Iris pigment epithelial cell (primary cell): ENCODE results near the gene FAM117A.
"Not testable (repeated sequence)": the region's sequence is repeated elsewhere in the genome, so short reads cannot be mapped to it uniquely, and the experiment has no call there.

Experiments
- DNase-seq: peaks from one replicate; pipeline ENCODE4 v3.0.0-alpha.2; 2011; ENCODE audit warnings: low read depth

FAM117A gene

GRCh38 chr17:49739641-49740271, 24.2 kb downstream of the FAM117A start:
- peak; percentile 89 for DNase-seq

- no peak for DNase-seq
Observed at GRCh38 chr17:49738456-49739163, 25.3 kb downstream of the FAM117A start.

GRCh38 chr17:49734515-49735490, 29.1 kb downstream of the FAM117A start:
- DNase-seq = no peak

DNA sequence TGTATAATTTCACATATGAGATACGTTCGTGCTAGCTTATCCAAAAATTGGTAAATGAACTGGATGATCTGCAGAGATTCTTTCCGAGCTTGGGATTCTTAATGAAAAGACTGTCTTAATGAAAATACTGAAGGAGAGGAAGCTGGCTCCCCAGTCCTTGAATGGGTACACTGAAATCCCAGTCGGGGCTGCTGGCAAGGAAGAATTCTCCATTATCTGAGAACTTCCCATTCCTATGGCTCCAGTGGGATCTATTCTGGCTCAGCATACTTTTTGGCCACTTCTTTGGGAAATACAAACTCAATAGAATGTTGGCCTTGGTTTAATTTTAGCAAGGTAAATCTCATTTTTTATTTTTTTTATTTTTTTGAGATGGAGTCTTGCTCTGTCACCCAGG, 32.5 kb downstream of the FAM117A start:
- DNase-seq = no peak

DNA sequence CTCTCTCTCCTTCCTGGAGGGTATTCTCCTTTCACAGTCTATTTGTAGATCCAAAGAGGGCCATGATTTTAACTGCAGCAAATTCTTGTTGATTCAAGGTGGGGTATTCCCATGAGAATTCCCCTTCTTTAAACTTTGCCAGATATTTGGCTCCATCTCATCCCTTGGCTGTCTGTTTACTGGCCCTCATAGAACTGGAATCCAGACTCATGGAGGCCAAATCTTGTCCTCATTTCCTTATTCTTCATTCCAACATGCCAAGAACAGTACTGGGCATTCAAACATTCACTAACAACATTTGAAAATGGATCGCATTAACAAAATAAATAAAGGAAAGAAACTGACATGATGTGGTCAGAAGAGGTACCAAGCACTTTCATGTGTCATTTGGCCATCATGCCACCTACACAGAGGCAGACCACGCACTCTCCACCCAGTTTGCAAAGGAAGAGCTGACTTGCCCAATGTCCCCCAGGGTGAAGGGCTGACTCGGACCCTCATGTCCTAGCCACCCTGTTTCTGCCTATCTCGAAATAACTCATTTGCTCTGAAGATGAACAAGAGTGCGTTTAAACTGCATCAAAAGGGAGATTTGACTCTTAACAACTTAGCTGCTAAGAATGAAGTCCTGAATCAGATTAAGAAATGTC, 33.0 kb downstream of the FAM117A start:
- DNase-seq = no peak

DNA sequence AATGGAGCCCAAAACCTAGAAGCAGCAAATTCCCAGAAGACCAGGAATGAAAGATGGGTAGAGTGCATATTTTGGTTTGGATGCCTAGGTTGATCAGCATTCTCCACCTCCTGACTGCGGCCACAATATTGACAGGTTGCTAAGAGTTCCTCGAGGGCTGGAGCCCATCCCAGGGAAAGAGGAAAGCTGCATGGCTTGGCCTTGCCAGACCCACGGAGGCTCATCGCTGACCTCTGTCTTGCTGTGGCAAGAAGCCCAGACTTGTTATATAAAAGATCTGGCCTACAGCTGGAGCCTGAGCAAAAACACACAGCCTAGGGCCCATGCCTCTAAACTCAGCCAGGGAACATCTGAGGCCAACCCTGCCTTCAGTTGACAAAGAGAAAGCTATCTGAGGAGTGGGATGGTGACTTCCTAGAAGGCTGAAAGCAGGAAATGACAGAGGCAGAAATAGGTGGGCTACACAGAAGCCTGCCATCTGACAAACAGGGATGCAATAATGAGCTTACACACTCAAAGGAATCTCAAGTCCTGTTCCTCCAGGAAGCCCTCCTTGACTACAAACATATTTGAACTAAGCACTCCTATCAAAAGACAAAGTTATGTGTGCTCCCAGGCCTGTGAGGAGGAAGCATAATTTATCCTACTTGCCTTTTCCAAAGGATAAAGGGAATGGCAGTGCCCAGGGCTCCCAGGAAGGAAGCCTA, 33.7 kb downstream of the FAM117A start:
- peak; percentile 85 for DNase-seq

GRCh38 chr17:49729069-49729468, 34.9 kb downstream of the FAM117A start:
- DNase-seq = no peak

GRCh38 chr17:49728425-49728824, 35.5 kb downstream of the FAM117A start:
- no peak for DNase-seq

- no peak for DNase-seq
Observed at GRCh38 chr17:49727380-49727779, 36.6 kb downstream of the FAM117A start.

DNA sequence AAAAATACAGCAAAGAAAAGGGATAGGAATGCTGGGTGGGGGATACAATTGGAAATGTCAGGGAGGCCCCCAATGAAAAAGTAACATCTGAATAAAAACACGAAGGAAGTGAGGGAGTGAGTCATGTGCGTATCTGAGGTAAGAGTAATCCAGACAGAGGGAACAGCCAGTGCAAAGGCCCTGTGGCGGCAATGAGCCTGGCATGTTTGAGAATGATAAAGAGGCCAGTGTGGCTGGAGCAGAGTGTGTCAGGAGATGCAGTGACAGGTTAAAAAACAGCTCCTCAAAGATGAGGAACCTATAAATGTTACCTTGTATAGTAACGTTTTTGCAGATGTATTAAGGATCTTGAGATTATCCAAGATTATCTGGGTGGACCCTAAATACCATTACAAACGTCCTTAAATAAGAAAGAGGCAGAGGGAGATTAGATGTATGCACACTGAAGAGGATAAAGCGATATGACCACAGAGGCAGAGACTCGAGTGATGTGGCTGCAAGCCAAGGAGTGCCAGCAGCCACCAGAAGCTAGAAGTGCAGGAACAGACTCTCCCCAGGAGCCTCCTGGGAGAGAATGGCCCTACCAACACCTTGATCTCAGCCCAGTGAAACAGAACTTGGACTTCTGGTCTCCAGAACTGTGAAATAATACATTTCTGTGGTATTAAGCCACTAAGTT, 38.3 kb downstream of the FAM117A start:
- no peak for DNase-seq

GRCh38 chr17:49724552-49724951, 39.4 kb downstream of the FAM117A start:
- DNase-seq = not testable (repeated sequence)

- no peak for DNase-seq
Observed at GRCh38 chr17:49723423-49723822, 40.5 kb downstream of the FAM117A start.

DNA sequence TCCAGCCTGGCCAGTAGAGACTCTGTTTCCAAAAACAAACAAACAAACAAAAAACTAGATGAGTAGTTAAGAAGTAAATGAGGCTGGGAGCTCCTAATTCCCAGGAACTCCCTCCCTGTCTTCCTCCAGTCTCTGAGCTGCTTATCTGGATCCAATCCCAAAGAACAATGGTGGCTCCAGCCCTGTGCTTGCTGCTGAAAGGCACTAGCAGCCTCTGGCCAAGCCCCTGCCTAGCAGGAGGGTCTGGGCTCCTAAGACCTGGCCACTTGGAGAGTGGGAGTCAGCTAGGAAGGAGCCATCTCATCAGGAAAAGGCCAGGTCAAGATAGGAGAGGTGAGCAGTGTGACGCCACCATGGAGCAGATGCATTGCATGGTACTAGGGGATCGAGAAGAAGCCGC, 41.9 kb downstream of the FAM117A start:
- DNase-seq = no peak

DNA sequence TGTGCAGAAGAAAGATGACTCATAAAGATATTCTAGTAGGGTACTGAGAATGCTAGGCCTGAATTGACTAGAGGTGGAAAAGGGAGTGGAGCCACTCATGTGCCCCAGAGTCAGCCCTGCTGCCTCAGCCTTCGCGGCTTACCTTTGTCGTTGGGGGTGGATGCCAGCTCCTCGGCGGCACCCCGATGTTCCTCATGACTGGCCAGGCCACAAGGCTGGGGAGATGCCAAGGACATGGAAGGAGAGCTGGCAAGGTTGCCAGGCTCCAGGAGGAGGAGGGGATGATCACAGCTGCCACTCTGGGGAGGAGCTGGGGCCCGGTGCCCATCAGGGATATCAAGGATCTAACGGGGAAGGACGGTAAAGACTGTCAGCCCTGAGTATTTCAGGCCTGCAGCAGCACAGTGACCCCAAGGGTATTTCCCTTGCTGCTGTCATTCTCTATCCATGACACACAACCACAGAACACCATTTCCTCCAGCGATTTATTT, 46.5 kb downstream of the FAM117A start:
- no peak for DNase-seq

DNA sequence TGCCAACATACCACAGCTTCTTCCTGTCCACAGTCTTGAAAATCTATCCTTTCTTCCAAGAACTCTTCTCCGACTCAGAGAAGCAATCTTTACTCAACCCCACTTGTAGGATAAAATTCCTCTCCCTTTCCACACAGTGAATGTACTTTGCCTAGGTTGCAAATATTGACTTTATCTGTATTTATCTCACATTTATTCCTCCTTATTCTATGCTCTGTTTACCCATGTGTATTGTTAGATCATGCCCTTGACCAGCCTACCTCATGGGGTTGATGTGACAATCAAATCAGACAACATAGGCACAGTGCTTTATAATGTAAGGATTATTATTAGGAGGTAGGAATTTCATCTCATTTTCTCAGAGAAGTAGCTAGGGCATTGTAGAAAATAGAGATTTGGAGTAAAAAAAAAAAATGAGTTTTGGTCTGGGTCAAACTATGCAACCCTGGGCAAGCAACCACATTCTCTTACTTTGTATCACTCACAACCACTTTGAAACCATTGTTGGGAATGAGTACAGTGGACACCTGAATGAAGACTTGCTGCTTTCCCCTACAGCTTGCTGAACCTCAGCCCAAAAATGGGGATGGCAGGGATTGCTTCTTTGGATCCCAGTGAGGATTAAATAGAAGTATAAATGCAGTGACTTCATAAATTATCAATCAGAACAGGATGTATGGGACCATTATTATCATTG, 47.1 kb downstream of the FAM117A start:
- no peak for DNase-seq

DNA sequence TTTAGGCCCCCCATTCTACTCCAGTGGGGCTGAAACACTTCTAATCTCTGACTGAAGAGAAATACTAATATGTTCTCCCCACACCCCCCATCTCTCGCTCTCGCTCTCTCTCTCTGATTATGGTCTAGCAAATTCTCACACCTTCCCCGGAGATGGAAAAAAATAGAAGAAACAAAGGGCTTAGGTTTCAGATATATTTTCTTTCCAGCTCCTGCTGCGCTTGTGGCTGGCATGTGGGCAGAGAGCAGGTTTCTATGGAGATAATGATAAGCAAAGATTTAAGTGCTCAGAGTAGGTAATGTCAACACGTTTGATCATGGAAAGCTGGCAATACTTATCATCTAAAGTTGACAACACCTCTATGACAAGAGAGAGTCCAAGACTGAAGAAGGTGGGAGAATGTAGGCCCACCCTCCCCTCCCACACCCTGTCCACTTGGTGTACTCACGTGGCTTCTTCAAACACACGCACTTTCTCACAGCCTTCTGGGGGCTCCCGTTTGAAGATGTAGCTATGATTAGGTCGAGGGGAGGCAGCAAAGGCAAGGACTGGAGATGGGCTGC, 48.1 kb downstream of the FAM117A start:
- DNase-seq = no peak

DNA sequence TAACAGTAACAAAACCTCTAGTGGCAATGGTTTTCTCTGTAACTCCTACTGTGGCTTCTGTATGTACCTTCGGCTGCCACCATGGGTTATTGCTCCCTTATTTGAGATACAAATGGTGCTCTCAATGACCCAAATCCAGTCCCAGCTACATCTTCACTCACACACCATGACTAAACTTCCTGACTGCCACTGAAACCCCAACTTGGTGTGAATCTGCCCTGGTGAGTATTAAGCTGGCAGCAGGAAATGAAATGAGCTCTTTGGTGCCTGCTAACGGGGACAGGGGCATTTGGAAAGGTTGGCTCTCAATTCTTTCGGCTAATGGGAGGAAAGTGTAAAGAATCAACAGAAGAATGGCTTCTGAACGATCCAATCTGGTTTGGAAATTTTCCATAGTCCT, 48.7 kb downstream of the FAM117A start:
- DNase-seq = no peak

- DNase-seq = peak; percentile 30
Observed at GRCh38 chr17:49708515-49709183, 55.3 kb downstream of the FAM117A start.
